H7 (cell line): ENCODE measurements around the gene MSI2. TPM values are rescaled to one million over a fixed set of nuclear protein-coding genes. Genes with fewer than 3 reads are reported as not detected.
"Not testable (repeated sequence)": the region's sequence is repeated elsewhere in the genome, so short reads cannot be mapped to it uniquely, and the experiment has no call there.

Source experiments
- DNase-seq: peaks from one replicate; pipeline ENCODE4 v3.0.0; 2012
- H3K27me3 ChIP-seq: 2 replicates; pipeline ENCODE4 v1.6.0; 2011; ENCODE audit warnings: mild to moderate bottlenecking, low read length; ENCODE audit not compliant: control insufficient read depth, insufficient read depth
- H3K36me3 ChIP-seq: replicated peaks from 2 replicates; pipeline ENCODE4 v1.5.1; 2011; ENCODE audit warnings: low read length; ENCODE audit not compliant: control insufficient read depth, insufficient read depth
- H3K4me3 ChIP-seq: 2 replicates; pipeline ENCODE4 v1.5.1; 2011; ENCODE audit warnings: low read depth, mild to moderate bottlenecking, control low read depth, low read length, moderate library complexity; ENCODE audit not compliant: insufficient read depth
- total RNA-seq: library from RNA; depleted of rRNA; stranded (reverse); fragments of >200 nt; shearing (Covaris generic); gene quantifications from 2 replicates; pipeline ENCODE4 v1.2.3, GENCODE V29; 2014

MSI2 gene
- total RNA-seq, 1 experiment from 2014 or later = 31.0 TPM

DNA sequence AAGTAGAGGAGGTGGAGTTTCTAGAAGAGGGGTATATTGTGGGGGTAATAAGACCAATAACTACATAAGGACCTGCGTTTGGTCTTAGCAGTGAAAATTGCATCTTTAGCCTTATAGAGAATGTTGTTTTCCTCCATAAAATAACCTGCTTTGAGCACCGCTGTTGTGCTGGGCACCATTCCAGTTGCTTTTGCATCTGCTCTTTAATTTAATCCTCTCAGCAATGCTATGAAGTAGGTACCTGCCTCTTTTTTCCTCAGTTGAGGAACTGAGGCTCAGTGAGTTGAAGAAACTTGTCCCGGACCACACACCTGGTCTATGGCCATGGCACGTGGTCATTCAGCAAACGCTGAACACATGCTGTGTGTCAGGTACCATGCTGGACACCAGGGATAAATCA is 238.1 kb downstream of the MSI2 start:
- Histone ChIP-seq H3K4me3 (no peak overlapping the region), H3K27me3 (no peaks in the 10 kb centered on the region), H3K36me3 (no peaks in the 10 kb centered on the region)
- no peak for DNase-seq

DNA sequence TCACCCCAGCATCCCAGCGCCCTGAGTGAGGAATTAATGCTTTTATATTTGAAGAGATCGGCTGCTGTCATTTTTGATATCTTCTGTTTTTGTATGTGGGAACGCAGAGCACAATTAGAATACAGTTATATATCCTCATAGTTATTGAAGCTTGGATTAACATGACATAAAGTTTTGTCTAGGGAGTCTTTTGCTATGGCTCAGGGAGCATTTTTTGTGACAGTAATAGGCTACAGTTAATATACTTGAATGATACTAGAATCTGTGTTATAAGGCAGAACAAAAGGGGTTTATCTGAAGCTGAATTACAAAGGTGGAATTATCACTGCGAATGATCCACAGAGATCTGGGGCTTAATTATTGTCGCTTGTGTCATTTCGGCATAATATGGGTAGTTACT is 239.4 kb downstream of the MSI2 start:
- no peaks in the 10 kb centered on the region for H3K36me3 ChIP-seq
- no peak overlapping the region for H3K4me3 ChIP-seq
- H3K27me3 ChIP-seq = no peaks in the 10 kb centered on the region
- no peak for DNase-seq

DNA sequence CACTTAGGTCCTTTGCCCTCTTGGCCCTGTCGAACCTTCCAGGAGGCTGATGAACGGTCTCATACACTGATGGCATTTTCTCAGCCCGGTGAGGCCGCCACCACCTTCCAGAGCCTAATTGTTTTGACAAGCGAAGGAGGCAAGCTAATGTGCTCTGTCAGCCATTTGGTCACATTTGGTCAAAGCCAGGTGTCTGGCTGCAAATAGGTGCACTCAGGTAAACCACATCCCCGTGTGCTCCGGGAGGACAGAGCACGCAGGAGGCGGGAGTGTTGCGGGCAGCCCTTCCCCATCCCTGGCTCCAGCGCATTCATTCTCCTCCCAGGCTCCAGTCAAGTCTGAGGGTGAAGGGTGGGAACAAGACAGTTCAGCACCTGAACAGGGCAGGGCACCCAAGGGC is 240.1 kb downstream of the MSI2 start:
- Histone ChIP-seq H3K4me3 (no peak overlapping the region), H3K27me3 (no peaks in the 10 kb centered on the region), H3K36me3 (no peaks in the 10 kb centered on the region)
- DNase-seq = no peak

DNA sequence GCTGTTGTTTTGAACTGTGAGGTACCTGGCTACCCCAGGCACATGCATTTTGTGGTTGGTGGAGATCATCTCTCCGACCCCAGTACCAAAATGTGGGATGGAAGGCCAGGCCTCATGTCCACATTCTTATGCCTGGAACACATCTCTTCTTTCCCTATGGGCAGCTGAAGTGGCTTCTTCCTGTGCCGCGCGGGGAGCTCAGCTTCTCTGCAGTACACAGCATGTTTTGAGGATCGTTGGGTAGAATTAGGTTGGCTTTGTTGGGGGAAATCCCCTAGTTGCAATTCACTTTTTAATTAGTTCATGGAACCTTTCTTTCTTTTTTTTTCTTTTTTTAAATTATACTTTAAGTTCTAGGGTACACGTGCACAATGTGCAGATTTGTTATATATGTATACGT is 242.1 kb downstream of the MSI2 start:
- Histone ChIP-seq H3K27me3 (no peaks in the 10 kb centered on the region), H3K36me3 (no peaks in the 10 kb centered on the region), H3K4me3 (no peak overlapping the region)
- DNase-seq = no peak

DNA sequence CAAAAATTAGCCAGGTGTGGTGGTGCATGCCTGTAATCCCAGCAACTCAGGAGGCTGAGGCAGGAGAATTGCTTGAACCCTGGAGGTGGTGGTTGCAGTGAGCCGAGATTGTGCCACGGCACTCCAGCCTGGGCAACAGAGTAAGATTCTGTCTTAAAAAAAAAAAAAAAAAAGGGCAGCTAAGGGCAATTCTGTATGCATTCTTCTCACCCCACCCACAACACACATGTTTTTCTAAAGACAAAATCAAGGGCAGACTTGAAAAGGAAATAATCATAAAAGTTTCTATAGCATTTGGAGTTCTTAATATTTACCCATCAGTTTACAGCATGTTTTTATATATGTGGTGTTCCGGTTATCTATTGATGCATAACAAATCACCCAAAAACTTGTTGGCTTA is 242.9 kb downstream of the MSI2 start:
- H3K4me3 ChIP-seq, H3K27me3 ChIP-seq, DNase-seq, H3K36me3 ChIP-seq: not testable (repeated sequence)

DNA sequence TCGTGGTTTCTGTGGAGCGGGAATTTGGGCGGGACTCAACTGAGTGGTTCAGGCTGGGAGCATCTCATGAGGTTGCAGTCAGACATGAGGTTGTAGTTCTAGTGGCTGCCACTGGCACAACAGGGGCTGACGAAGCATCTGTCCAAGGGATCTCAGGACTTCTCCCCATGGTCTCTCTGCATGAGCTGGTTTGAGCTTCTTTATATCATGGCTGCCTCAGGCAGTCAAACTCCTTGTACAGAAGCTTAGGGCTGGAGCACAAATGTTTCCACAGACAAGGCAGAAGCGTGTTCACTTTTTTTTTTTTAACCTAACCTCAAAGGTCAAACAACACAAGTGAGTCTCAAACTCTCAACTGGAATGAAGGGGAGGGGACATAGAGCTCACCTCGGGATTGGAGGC is 243.3 kb downstream of the MSI2 start:
- peak; percentile 51 for DNase-seq
- no peaks in the 10 kb centered on the region for H3K27me3 ChIP-seq
- H3K36me3 ChIP-seq = no peaks in the 10 kb centered on the region
- H3K4me3 ChIP-seq = no peak overlapping the region

DNA sequence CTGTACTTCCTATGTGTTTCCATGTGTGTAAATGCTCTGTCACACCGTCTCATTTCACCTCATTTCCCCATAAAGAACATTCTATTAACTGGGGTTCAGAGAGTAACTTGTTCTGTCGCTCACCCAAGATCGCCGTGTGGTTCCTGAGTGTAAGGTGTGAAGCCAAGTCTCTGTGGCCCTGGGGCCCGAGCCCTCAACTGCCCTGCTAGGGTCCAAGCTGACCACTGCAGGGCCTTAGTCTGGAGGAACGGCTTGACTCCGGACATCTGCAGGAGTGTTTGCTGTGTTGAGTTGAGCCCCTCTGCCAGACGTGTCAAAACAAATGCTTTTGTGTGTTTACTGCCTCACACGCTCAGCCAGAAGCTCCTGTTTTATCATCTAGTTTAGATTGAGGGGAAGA is 244.7 kb downstream of the MSI2 start:
- H3K36me3 ChIP-seq = no peaks in the 10 kb centered on the region
- H3K4me3 ChIP-seq = no peak overlapping the region
- no peaks in the 10 kb centered on the region for H3K27me3 ChIP-seq
- no peak for DNase-seq

DNA sequence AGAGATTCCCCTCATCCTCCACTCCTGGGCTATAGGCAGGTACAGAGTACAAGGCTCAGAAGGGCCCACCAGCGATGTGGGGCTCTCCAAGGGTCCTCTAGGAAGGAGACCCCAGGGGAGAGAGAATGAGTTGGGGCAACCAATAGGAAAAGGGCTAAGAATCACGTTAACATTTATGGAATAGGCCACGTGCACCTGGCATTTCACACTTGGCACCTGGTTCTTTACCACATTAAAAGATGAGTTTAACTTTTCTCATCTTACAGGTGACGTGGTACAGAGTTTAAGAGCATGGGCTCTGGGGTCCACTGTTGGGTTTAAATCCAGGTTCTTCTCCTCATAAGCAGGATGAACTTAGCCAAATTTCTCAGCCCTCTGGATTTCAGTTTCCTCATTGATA is 245.7 kb downstream of the MSI2 start:
- Histone ChIP-seq H3K4me3 (no peak overlapping the region), H3K27me3 (no peaks in the 10 kb centered on the region), H3K36me3 (no peaks in the 10 kb centered on the region)
- no peak for DNase-seq

DNA sequence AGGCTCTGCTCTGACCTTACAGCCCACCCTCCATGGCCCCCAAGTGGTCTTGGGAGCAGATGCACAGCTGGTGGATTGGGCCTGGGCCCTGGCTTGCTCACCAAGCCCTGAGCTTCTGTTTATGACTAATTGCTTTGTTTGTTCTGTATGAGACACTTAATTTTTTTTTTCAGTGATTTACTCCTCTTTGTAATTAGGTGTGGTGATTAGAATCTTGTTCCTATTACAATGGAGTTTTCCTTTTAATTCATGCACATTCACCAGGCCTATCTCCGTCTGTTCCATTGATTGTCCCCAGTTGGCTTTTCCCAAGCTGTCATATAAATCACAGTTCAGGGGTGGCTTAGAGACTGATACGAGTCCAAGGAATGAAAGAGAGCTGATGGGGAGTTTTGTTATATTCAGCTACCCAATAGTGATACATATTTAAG is 246.5 kb downstream of the MSI2 start:
- no peaks in the 10 kb centered on the region for H3K36me3 ChIP-seq
- H3K27me3 ChIP-seq = no peaks in the 10 kb centered on the region
- no peak overlapping the region for H3K4me3 ChIP-seq
- no peak for DNase-seq

DNA sequence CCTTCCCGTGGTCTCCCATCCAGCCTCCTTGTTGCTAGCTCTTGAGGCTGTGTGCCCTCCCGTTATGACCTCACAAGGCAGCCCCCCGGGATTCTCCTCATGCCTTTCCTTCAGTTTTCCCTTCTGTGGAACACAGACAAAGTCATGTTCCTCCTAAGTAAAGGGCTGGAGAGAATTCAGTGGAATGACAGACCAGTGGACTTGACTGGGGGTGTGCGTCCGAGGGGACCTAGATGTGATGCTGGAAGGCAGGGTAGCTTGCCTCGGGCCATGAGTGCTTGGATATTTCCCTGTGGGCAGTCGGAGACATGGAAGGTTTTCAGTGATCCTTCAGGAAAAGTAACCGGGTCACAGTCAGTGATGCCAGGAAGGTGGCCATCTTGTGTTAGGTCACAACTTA is 247.9 kb downstream of the MSI2 start:
- DNase-seq = no peak
- H3K27me3 ChIP-seq = no peaks in the 10 kb centered on the region
- no peaks in the 10 kb centered on the region for H3K36me3 ChIP-seq
- H3K4me3 ChIP-seq = no peak overlapping the region

DNA sequence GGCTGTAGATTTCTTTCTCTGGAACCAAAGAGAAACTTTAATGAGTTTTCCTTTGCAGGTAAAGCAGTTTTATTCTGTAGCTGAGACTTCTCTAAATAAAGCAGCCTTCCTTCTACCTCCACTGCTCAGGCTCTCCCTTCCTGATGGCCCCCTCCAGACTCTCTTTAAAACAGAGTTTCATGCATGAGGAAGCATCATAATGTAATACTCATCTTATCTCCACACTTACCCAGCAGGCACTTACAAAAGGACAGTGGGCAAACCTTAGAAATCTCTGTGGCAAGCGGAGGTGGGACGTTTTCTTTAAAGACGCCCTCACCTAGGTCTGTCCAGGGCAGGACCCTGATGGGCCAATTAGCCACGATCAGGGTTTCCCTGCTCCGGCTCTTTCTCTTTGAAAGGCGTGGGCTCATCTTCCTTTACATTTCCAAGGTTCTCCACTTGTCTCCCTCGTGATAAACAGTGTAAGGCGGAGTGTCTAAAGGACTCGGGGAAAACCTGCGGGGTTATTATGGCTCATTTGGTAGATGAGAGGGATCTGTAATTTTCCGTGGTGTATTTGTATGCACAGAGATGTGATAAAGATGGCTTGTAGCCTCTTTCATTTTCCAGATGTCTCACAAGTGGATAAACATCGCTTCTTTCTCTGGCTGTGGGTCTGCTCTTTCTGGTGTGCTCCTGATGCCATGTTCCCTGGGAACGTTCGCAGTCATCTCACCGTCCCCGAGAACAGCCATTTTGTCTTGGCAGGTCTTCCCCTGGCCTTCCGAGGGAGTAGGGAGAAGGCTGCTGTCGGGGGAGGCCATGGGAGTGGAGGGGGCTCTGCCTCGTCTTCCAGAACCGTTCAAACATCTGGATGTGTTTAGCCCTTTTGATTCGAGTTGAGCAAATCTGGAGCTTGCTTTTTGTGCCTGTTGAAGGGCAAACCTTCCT is 249.8 kb downstream of the MSI2 start:
- Histone ChIP-seq H3K27me3 (no peaks in the 10 kb centered on the region), H3K36me3 (no peaks in the 10 kb centered on the region), H3K4me3 (no peak overlapping the region)
- peak; percentile 43 for DNase-seq

DNA sequence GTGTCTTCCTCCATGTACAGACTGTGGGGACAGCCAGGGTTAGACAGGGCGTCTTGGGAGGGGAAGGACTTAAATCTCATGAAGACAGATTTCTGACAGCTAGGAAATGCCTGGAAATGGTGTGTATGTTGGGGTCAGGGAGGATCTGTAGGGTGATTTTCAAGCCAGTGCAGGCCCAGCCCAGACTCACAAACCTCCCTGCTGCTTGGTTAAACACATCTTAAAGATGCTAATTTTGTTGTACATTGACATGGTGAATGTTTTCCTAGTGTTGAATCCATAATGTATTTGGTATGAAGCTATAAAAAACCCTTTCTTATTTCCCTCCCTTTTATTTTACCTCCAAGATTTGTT is 250.4 kb downstream of the MSI2 start:
- H3K27me3 ChIP-seq = no peaks in the 10 kb centered on the region
- H3K36me3 ChIP-seq = no peaks in the 10 kb centered on the region
- DNase-seq = no peak
- H3K4me3 ChIP-seq = no peak overlapping the region

DNA sequence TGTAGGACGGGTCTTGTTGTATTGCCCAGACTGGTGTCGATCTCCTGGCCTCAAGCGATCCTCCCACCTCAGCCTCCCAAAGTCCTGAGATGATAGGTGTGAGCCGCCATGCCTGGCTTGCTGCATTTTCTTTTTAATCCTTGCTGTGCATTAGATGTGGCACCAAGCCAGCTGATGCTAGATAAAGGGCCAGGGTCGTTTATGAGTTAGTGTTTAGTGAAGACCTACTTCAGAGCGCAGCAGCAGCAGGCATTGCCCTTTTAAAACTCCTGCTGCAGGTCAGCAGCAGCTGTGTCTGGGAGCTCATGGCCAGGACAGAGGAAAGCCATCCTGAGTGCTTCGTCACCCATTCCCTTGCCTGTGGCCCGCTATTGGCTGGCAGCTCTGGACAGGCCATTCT is 251.5 kb downstream of the MSI2 start:
- no peaks in the 10 kb centered on the region for H3K36me3 ChIP-seq
- DNase-seq = no peak
- H3K27me3 ChIP-seq = no peaks in the 10 kb centered on the region
- no peak overlapping the region for H3K4me3 ChIP-seq

DNA sequence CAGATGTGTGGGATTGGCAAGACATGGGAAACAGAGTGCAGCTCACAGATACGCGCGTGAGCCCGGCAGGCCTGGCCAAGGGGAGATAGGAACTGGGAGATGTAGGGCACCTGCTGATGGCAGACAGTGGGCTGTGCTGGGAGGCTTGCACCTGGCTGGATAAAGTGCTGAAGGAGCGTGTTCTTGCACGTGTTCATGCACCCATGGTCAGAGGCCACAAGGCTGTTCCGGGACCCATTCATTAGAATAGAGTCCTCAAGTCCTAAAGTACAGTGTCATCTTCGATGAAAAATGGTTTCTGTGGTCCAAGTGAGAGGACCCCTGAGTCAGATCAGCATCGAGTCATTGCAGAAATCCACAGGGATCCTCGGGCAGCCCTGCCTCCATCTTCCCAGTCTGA is 252.3 kb downstream of the MSI2 start:
- Histone ChIP-seq H3K4me3 (no peak overlapping the region), H3K36me3 (no peaks in the 10 kb centered on the region), H3K27me3 (no peaks in the 10 kb centered on the region)
- DNase-seq = no peak

DNA sequence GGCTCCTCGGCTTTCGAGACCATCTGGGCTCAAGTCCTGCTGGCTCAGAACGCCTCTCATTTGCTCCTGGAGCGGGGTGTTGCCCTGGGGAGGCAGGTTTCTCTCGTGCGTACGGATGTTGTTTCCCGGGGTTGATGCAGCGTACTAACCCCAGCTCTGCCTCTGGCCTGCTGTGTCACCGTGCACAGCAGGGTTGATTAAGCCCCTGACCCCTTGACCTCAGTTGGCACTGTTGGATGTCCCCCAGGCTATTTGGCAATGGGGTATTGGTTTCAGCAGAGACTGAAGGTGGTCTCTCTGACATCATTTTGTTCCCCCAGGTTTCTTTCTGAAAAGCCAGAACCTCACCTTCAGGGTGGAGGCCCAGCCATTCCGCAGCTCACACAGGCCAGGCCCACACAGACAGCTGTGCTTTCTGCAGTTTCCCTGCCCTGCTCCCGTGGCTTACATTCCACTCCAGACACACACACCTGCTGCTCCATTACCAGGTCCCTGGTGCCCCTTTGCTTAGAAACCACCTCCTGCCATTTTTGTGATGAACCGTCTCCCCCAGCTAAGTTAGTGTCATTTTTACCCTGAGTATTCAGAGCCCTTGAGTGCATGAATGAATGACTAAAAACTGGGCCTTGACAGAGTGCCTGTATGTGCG is 255.3 kb downstream of the MSI2 start:
- H3K4me3 ChIP-seq = no peak overlapping the region
- H3K36me3 ChIP-seq = no peaks in the 10 kb centered on the region
- no peaks in the 10 kb centered on the region for H3K27me3 ChIP-seq
- DNase-seq = no peak
